ENCODE data around the gene TMEM242.

The TMEM242 gene

DNA sequence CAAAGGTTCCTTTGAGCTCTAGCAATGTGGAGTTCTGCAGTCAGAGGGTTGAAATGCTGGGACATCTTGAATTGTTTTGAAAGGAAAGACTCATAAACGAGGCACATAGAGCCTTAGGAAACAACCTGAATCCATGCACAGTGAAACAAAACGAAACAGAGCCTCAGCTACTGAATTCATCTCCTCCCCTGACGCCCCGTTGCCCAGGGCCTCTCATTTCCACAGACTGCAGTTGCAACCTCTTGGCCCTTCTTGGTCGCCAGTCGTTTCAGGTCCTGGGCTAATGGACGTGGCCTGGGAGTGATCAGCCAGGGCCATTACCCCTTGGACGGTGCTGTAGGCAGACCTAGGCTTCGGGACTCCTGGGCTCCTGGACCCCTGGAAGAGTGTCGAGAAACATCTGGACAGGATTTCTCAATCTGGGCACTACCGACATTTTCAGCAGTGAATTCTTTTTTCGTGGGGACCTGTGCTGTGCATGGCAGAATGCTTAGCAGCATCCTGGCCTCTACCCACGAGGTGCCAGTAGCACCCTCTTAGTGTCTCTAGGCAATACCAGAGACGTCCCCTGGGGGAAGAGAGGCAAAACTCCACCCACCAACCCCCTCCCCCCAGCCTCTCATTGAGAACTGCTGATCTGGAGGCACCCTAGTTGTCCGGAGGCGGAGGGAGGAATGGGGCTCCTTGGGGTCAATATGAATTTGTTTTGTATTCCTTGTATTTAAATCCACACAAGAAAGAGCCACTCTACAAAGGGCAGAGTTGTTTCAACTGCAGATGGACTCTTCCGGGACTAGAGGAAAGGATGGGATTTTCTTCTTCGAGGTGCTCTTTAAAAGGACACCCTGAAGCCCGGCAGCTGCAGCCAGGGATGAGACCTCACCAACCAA is 50.2 kb downstream of the TMEM242 start:
- in situ Hi-C loops (cut with HindIII; ENCODE audit: low sequenced_read_pairs): no loop called here

- in situ Hi-C loops (cut with HindIII; ENCODE audit: low sequenced_read_pairs): no loop called here
These were observed 50.9 kb downstream of the TMEM242 start for GRCh38 chr6:157272372-157272771.

DNA sequence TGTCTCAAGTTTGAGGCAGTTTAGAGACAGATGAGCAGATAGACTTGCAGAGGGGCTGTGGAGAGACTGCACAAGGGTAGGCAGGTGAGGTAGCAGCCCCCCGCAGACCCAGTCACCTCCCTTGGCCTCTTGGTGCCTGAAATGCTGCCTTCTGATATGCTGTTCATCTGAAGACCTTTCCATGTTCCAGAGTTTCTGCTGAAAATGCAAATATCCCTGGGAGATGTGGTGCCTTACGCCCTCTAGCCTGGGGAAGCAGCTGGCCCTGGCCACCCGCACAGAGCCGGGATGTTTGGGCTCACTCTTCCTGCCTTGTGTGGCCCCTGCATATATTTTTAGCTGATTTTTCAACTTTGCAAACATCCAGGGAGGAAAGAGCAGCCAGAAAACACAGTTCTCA is 51.4 kb downstream of the TMEM242 start:
- in situ Hi-C loops (cut with HindIII; ENCODE audit: low sequenced_read_pairs): no loop called here

DNA sequence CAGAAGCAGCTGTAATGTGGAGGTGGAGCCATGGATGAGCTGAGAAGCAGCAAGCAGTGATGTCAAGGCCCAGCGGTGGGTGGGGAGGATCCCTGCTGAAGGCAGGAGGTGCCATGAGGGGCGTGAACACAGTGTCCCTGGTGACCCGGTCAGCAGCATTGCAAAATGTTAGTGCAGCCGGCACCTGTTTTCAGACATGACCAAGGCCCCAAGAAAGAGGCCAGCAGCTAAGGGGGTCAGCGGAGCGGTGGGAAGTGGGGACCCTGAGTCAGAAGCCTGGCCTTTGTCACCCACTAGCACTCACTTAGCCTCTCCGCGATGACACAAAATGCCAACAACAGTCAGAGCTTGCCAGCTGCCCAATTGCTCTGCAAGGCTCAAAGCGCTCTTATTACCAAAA is 51.9 kb downstream of the TMEM242 start:
- in situ Hi-C loops (cut with HindIII; ENCODE audit: low sequenced_read_pairs): no loop called here

GRCh38 chr6:157270916-157271315 is 52.4 kb downstream of the TMEM242 start:
- in situ Hi-C loops (cut with HindIII; ENCODE audit: low sequenced_read_pairs): no loop called here

DNA sequence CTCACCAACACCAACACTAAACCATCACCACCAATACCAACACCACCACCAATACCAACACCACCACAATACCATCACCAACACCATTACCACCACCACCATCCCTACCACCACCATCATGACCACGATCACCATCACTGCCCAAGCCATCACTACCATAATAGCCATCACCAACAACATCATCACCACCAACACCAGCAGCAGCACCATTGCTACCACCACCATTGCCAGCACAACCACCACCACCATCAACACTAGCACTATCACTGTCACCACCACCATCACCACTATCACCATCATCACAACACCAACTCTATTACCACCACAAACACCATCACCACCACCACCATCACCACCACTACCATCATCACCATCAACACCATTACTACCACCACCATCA is 53.0 kb downstream of the TMEM242 start:
- in situ Hi-C loops (cut with HindIII; ENCODE audit: low sequenced_read_pairs): no loop called here

DNA sequence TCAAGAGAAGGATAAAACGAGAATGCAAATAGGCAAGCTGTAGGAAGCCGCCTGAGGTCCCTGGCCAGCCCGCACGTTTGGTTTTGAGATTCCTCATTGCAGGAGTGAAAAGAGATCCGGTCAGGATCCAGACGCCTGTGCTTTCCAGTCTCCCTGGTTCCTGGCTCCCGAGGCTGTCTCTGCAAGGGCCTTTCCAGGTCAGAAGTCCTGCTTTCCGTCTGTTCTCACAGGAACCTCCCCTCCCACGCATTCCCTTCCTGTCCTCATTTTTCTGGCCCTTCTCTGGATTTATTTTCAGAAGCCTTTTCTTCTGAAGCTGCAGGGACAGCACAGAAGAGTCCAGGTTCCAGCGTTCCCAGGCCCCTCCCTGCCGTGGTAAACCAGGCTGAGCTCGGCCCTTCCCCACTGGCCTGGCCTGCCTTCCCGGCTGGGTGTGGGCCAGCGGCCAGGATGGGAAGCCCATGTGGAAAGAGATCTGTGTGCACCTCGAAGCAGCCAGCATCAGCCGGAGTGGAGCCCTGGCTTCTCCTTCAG is 54.0 kb downstream of the TMEM242 start:
- in situ Hi-C loops (cut with HindIII; ENCODE audit: low sequenced_read_pairs): no loop called here

- in situ Hi-C loops (cut with HindIII; ENCODE audit: low sequenced_read_pairs): no loop called here
These were observed 54.5 kb downstream of the TMEM242 start for GRCh38 chr6:157268835-157269234.

- in situ Hi-C loops (cut with HindIII; ENCODE audit: low sequenced_read_pairs): no loop called here
These were observed 54.9 kb downstream of the TMEM242 start for GRCh38 chr6:157268396-157268795.

GRCh38 chr6:157267654-157268053 is 55.7 kb downstream of the TMEM242 start:
- in situ Hi-C loops (cut with HindIII; ENCODE audit: low sequenced_read_pairs): no loop called here

DNA sequence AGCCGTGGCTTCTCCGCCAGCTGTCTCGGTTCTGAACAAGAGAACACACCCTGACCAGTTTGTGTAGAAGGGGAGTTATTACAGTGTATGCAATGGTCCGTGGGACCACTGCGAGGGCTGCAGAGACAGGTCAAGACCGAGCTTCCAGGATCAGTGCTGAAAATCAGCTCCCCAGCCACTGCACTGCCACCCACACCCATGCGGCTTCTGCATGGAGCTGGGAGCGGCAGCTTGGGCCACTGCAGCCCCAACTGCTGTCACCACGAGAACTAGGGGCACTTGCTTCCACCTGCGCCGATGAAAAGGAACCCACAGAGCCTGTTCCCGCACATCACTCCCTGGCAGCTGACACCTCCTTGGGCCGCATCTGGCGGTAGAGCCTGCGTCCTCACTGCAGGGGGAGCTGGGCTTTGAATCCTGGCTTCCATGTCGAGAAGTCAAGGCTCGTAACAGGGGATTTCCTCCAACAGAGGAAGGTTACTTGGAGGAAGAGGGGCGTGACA is 56.2 kb downstream of the TMEM242 start:
- in situ Hi-C loops (cut with HindIII; ENCODE audit: low sequenced_read_pairs): no loop called here

GRCh38 chr6:157266274-157267101 is 56.8 kb downstream of the TMEM242 start:
- in situ Hi-C loops (cut with HindIII; ENCODE audit: low sequenced_read_pairs): no loop called here

DNA sequence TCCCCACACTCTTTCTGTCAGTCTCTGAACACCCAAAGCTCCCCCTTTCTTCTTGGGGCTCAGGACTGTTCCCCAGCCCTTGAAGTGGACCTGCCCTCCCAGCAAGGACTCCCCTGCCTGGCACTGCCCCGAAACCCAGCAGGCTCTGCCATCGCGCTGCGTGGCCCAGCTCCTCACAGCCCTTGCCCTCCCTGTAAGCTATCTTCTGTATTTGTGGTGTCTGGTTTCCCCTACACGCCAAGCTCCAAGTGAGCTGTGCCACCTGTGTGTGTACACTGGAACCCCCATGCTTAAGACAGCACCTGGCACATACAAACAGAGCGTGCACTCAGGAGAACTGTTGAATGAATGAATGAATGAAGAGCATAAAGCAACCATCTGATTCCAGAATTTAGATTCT is 57.7 kb downstream of the TMEM242 start:
- in situ Hi-C loops (cut with HindIII; ENCODE audit: low sequenced_read_pairs): no loop called here

DNA sequence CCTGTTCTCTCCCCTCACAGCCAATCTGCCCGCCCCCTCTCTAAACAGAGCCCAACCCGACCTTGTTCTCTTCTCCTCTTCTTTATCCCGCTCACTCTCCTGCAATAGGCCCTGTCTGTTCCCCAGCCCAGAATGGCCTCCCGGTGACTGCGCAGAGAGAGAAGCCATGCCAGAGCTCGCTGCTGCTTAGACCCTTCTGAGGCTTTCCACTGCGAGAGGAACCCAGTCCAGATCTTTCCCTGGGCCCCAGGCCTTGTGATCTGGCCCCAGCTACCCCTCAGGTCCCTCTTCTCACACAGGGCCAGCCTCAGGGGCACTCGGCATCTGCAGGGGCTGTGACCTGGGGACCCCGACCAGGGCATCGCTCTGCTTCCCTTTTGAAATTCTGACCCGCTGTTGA is 58.1 kb downstream of the TMEM242 start:
- in situ Hi-C loops (cut with HindIII; ENCODE audit: low sequenced_read_pairs): no loop called here

GRCh38 chr6:157264701-157265100 is 58.6 kb downstream of the TMEM242 start:
- in situ Hi-C loops (cut with HindIII; ENCODE audit: low sequenced_read_pairs): no loop called here

DNA sequence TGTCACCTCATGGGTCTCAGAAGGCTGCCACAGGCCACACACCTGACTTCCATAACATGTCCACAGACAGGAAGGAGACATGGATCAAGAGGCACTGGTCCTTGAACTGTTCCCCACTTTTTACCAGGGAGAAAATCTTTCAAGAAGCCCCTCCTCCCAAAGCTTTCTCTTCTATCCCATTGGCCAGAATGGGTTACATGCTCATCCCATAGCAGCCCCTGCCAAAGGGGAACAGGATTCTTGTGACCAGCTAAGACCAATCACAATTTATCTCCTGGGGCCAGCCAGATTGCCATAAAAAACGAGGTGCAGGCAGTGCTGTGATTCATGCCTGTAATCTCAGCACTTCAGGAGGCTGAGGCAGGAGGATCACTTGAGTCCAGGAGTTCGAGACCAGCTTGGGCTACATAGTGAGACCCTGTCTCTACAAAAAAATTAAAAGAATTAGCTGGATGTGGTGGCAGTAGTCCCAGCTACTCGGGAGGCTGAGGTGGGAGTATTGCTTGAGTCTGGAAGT is 59.4 kb downstream of the TMEM242 start:
- in situ Hi-C loops (cut with HindIII; ENCODE audit: low sequenced_read_pairs): no loop called here

DNA sequence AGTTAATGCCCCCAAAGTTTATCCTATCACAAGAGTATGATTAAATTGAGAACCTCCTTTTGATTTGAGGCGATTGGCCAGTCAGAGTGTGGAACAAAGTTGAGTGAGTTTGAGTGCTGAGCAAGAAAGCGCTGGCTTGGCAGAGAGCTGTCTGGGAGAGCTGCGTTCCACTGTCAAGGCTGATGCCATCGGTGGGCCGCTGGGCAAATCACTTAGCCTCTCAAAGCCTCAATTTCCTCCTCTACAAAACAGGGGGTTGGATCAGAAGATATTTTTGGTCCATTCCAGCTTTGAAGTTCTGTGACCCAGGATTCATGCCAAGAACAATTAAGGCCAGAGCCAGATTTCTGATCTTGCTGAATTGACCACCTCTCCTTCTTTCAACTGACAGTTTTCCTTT is 60.2 kb downstream of the TMEM242 start:
- in situ Hi-C loops (cut with HindIII; ENCODE audit: low sequenced_read_pairs): no loop called here

- in situ Hi-C loops (cut with HindIII; ENCODE audit: low sequenced_read_pairs): no loop called here
These were observed 61.7 kb downstream of the TMEM242 start for GRCh38 chr6:157261606-157262005.

DNA sequence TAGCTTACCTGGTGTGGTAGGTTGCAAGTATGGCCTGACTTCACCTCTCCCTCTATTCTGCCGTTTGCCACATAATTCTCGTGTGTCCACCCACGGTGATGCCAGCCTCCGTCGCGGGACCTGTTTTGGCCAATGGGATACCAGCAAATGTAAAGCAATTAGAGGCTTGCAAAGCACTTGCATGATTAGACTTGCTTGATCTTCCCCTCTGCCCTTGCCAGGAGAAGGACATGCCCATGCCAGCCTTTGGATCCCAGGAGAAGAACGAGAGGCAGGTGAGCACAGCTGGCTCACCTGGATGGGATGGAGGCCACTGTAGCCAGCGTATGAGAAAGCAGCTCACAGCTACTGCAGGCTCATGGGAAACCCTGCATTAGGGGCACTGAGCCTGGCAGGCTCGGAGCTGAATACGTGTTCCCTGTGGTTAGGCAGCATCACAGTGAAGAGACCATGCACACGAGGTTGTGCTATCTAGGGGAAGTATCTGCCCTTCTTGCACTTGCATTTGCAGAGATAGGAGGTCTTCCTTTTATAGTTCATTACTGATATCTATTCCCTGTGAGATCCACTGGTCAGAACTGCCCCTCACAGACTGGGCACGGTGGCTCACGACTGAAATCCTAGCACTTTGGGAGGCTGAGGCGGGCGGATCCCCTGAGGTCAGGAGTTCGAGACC is 62.4 kb downstream of the TMEM242 start:
- in situ Hi-C loops (cut with HindIII; ENCODE audit: low sequenced_read_pairs): no loop called here

- in situ Hi-C loops (cut with HindIII; ENCODE audit: low sequenced_read_pairs): no loop called here
These were observed 63.9 kb downstream of the TMEM242 start for GRCh38 chr6:157259443-157259842.

DNA sequence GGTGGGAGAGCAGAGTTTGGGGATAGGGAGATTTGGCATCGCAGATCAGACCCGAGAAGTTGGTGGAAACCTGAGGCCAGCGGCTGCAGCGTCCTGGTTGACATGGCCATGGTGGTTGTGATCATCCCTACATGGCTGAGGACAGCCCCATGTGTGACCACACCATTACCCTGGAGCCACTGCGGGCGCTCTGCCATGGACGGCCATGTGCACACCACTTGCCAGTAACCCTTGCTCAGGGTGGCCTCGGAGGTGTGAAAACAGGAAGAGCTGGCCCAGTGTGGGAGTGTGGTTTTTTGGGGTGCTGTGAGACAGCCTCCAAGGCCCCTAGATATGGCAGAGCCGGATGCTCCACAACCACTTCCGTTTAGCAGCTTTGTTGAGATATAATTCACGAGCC is 64.4 kb downstream of the TMEM242 start:
- in situ Hi-C loops (cut with HindIII; ENCODE audit: low sequenced_read_pairs): no loop called here

All from DLD1 (cell line).